GM19324 (cell line): ENCODE data around the gene CD7.
A peak's percentile ranks its signal among the peaks of the same experiment; 100 is the strongest.
"Not testable (repeated sequence)": the region's sequence is repeated elsewhere in the genome, so short reads cannot be mapped to it uniquely, and the experiment has no call there.

Experiments
- ATAC-seq: cut with Tn5 transposase; IDR thresholded peaks from one replicate; pipeline ENCODE4 v1.9.1; 2021; ENCODE audit warnings: mild to moderate bottlenecking, moderate library complexity; ENCODE audit not compliant: unreplicated experiment, low FRiP score

Gene CD7

DNA sequence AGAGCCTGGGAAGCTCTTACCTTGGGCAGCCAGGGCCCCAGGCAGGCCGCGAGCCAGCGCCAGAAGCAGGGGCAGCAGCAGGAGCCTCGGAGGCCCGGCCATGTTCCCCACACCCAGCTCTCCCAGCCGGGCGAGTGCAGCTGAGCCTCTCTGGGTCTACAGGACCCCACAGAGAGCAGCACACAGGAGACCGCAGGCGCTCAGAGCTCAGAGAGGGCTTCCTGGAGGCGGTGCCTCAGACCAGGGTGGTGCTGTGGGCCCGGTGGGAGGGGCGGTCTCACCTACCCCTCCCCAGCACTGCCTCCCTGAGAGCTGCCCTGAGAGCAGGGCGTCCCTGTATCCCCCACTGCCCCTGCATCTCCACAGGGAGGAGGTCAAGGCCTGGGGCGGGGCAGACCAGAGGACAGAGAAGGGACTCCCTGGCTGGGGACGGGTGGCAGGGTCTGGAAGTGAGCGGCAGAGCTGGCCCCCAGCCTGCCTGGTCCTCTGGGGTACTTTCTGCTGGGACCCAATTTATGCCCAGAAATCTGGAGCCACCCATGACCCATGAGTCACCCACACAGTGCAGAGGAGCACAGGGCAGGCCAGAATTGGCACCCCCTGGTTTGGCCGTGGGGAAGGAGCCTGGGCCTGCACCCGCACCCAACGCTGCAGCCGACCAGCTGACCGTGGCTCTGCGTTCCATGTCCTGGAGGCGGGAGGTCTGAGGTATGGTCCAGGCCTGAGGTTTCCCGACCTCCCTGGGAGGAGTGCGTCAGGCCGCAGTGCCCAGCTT is at the start of gene CD7:
Gene CD7, minus strand, starts transcription at position 215 of the 775 bp plus-strand sequence. Its CDS starts 113 bp downstream, at position 102.
- no peak for ATAC-seq

- ATAC-seq: no peak
Observed at GRCh38 chr17:82366749-82367148, 49.3 kb upstream of the CD7 start.

DNA sequence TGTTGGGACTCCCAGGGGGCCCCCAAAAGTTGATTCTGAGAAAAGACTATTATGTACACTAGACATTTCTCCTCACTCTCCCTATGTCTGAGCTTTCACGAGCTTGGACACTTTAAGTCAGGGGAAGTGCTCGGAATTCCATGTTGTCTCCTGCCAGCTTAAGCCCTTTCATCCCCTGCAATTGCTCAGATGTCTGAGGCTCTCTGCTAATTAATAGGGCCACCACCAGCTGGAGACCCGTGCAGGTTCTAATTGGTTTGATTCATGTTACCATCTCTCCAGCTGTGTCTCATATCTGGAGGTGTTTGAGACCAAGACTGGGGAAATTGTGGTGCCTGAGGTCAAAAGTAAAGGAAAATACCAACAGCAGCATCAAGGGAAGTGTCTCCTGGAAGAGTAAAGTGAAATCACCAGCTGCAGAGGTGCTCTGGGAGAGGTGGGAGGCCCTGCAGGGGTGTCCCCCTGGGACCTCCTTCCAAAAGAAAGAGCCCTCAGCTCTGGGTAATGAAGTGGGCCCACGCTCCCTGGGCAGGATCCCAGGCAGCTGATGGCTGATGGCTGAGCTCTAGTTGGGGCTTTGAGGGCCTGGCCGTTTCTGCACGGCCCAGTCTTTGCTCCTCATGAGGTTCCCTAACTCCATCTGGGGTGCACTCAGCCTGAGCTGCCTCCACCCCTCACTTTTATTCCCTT is 48.3 kb upstream of the CD7 start:
- no peak for ATAC-seq

DNA sequence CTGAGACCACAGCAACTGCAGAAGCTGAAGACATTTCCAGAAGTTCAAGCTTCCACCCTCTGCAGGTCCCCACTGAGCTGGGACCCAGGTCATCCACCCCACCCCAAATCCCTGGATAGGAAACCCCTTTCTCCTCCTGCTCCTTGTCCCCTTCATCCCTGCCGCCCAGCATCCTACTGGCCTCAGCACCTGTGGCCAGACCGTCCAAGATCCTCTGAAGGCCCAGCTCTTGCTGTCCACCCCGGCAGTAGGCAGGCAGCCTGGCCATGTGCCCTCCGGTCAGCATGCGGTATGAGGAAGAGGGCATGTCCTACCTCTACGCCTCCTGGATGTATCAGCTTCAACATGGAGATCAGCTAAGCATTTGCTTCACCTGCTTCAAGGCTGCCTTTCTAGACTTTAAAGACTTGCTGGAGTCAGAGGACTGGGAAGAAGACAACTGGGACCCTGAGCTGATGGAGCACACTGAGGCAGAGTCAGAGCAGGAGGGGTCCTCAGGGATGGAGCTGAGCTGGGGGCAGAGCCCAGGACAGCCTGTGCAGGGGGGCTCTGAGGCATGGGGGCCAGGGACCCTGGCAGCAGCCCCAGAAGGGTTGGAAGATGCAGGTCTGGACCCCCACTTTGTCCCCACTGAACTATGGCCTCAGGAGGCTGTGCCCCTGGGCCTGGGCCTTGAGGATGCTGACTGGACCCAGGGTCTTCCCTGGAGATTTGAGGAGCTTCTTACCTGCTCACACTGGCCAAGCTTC is 44.7 kb upstream of the CD7 start:
- ATAC-seq: no peak

GRCh38 chr17:82359451-82360074 is 42.2 kb upstream of the CD7 start:
- ATAC-seq: not testable (repeated sequence)

GRCh38 chr17:82358465-82359350 is 41.3 kb upstream of the CD7 start, which contains the start of gene TEX19:
Gene TEX19 (plus strand): TSS chr17:82359247. CDS start chr17:82362151, 2,904 bp downstream.
- no peak for ATAC-seq

DNA sequence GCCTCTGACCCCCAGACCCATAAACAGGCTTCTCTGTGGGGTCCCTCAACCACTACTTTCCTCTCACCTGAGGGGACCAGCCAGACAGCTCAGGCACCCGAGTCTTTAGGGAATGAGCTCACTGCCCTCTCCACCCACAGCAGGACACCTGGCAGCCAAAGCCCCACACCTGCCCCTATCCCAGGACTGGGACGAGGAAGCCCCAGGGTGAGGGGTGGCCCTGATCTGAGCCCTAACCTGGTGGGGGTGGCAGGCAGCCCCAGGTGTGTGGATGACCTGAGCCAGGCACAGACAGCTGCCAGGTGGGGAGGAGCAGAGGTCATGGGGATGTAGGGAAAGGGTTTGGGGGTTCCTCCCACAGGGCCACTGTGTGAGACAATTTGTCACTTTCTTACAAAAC is 40.0 kb upstream of the CD7 start:
- ATAC-seq: no peak

GRCh38 chr17:82356845-82357355 is 39.5 kb upstream of the CD7 start:
- no peak for ATAC-seq

DNA sequence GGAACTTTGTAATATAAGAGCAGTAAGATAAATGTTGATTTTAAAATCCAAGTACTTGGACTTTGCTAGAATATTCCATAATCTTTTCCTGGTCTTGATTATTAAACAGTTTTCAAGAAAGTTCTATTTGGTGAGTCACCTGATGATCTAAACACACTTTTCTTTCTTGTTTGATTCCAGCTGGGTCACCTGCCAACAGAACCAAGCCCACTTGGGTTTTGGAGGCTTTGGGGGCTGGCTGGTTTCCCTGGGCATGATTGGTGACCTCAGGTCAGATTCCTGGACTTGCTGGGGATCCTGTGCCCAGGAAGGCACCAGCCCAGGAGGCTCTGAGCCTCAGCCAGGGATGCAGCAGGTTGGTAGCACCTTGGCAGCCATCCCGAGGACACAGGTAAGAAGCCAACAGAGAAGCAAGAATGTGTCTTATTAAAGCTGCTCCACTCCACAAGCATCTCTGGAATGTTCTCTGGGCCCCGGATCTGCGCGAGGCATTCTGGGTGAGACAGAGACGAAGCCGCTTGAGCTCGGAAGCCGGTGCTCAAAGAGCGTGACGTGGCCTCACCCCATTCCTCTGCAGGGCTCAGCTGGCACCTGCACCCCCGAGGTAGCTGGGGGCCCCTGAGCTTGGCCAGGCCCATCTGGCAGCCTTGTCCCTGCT is 38.5 kb upstream of the CD7 start:
- ATAC-seq: no peak

- ATAC-seq: no peak
Observed at GRCh38 chr17:82354804-82355308, 37.4 kb upstream of the CD7 start.

GRCh38 chr17:82353484-82353883 is 36.1 kb upstream of the CD7 start:
- ATAC-seq: no peak

DNA sequence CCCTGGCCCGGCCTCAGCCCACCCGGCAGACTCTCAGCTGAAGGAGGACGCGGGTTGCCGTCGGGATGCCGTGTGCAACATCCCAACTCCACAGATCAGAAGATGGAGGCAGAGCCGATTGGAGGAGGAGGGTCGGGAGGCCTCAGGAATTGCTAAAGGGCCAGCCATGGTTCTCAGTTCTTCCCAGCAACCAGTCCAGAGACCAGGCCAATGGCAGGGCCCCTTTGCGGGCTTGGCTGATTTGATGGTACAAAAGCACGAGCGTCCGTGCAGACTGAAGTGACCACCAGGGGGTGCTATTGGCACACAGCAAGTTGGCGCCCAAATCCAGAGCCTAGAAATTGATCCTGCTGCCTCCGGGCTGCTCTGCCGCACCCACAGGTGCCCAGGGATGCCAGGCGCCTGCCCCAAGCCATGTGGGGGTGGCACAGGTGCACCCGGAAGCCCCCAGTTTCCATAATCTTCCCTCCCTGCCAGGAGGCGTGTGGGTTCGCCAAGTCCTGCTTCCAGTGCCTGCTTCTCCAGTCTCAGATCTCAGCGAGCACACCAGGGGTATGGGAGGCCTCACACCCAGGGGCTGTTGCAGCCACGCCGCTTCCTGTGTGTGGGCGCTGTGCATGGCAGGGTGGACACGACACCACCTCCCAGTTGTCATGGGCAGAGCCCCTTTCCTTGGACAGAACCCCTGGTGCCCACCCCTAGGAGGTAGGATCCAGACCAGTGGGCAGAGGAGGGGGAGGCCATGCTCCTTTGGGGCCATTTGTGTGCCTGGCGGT is 34.5 kb upstream of the CD7 start:
- peak; percentile 36 for ATAC-seq

- peak; percentile 52 for ATAC-seq
Observed at GRCh38 chr17:82351254-82351712, 33.9 kb upstream of the CD7 start.

DNA sequence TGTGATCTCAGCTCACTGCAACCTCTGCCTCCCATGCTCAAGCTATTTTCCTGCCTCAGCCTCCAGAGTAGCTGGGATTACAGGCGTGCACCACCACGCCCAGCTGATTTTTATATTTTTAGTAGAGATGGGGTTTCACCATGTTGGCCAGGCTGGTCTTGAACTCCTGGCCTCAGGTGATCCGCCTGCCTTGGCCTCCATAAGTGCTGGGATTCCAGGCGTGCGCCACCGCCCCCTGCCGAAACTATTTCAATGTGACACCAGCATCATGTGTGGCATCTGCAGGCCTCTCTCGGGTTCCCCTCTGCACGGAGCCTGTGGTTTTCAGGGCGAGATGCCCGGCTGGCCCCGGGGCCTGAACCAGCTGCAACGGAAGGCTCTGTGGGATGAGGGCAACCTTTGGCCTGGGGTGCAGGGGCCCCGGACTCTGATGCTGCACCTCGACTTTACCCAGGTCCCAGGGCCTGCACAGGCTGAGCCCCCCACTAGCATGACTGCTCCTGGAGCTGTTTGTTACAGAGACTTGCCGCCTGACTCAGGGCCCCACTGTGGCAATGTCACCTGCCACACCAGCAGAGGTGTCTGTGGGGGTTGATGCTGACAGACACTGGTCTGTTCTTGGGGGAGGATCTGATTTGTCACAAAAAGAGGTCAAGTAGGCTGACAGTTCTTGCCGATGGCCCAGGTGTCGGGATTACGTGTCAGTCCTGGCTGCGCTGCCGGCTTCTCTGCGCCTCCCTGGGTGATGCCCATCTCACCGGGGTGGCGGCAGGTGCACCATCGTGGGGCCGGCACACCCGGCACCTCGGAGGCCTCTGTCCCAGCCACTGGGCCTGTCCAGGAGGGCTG is 33.0 kb upstream of the CD7 start:
- ATAC-seq: peak; percentile 33

DNA sequence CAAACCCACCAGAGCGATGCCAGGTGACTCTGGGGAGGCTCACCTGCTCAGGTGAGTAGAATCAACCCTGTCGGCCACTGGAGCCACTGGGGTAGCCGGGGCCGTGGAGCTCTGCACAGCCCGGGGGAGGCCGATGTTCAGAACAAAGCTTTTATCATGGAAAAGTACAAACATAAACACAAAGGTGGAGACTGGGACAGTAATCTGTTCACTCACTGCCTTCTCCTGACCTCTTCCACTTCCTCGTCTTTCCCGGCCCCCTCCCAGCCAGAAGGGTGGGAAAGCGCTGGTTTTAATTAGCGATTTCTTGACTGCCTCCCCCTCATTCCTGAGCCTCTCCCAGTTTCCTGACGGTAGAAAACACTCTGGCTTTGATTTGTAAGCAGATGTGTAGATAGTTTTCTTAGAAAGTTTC is 31.9 kb upstream of the CD7 start:
- ATAC-seq: no peak

DNA sequence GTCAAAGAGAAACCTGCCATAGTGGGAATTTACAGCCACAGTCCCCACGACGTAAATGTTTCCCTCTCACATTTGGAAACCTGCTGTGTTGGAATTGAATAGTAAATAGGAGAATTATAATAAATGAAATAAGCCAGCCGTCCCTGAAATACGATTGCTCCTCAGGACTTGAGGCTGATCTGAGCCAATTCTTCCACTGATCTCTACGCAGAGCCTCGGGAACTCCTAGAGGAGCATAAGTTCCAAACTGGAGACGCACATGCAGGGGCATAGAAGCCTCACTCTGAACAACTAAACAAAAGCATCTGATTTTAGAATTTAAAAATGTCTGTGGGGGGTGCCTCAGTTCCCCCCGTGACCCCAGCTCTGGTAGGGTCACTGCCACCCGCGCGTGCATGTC is 31.5 kb upstream of the CD7 start:
- ATAC-seq: no peak

DNA sequence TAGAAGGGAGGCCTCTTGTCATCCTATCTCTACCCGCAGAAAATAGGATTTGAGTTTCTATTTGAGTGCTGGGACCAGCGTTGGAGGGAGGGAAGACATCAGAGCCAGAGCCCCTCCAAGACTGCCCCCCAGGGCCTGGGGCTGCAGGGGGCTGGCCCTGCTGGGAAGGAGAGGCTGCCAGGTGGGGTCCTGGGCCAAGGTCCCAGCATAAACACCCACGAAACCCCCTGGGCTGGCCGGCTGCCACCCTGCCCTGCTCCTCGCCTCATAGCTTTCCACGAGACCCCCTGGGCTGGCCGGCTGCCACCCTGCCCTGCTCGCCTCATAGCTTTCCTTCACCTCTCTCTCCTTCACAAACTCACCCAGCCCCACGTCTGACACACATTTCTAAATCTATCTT is 31.0 kb upstream of the CD7 start:
- no peak for ATAC-seq
